ENCODE results near the gene UBE2L5.

UBE2L5 gene

GRCh38 chr13:30400376-30400775 is 21.9 kb upstream of the UBE2L5 start:
- Histone ChIP-seq H3K79me2 (ENCODE audit: insufficient read depth, low read length) (no peaks in the 10 kb centered on the region), H3K9ac (ENCODE audit: low read length) (no peak overlapping the region), H3K9me2 (ENCODE audit: low read depth, low read length) (no peaks in the 10 kb centered on the region), H3K9me3 (ENCODE audit: low read length) (no peaks in the 10 kb centered on the region), H2AFZ (ENCODE audit: low read length) (no peak overlapping the region), H3K4me3 (ENCODE audit: low read depth, low read length, poor library complexity, severe bottlenecking) (no peak overlapping the region), H4K20me1 (ENCODE audit: insufficient read depth, low read length) (no peaks in the 10 kb centered on the region), H3K27me3 (ENCODE audit: insufficient read depth, low read length) (no peaks in the 10 kb centered on the region), H3F3A (ENCODE audit: insufficient read depth, low read length) (peaks cover under 1% of the 10 kb centered on the region; the same call in 1 of the 2 replicates), H3K27ac (ENCODE audit: low read depth, low read length, poor library complexity, severe bottlenecking) (no peak overlapping the region), H3K4me1 (ENCODE audit: insufficient read depth, low read length, severe bottlenecking) (peaks cover 16% of the 10 kb centered on the region), H3K36me3 (ENCODE audit: insufficient read depth, low read length) (no peaks in the 10 kb centered on the region), H3K4me2 (ENCODE audit: low read length) (no peak overlapping the region)
- TF ChIP-seq, protein P1, sequence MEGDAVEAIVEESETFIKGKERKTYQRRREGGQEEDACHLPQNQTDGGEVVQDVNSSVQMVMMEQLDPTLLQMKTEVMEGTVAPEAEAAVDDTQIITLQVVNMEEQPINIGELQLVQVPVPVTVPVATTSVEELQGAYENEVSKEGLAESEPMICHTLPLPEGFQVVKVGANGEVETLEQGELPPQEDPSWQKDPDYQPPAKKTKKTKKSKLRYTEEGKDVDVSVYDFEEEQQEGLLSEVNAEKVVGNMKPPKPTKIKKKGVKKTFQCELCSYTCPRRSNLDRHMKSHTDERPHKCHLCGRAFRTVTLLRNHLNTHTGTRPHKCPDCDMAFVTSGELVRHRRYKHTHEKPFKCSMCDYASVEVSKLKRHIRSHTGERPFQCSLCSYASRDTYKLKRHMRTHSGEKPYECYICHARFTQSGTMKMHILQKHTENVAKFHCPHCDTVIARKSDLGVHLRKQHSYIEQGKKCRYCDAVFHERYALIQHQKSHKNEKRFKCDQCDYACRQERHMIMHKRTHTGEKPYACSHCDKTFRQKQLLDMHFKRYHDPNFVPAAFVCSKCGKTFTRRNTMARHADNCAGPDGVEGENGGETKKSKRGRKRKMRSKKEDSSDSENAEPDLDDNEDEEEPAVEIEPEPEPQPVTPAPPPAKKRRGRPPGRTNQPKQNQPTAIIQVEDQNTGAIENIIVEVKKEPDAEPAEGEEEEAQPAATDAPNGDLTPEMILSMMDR (IDR thresholded peaks at IDR 0.05; ENCODE audit: low read length): no peak

DNA sequence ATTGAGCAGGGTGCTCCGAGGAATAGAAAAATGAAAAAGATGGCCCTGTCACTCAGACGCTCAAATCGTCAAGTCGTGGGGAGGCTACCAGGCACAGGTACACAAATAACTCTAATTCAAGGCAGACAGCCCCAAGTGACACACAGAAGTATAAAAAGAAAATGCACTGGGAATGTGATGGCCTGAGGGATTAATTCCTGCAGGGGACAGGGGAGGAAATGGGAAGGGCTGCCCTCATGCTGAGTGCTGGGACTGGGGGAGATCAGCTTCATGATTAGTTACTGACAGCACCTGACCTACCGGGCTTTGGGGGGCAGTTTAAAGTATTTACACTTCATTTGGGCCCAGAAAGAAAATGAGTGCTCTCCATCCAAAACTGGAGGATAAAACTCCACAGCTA is 20.9 kb upstream of the UBE2L5 start:
- Histone ChIP-seq H3K9me3 (ENCODE audit: low read length) (no peaks in the 10 kb centered on the region), H4K20me1 (ENCODE audit: insufficient read depth, low read length) (no peaks in the 10 kb centered on the region), H3K9me2 (ENCODE audit: low read depth, low read length) (no peaks in the 10 kb centered on the region), H3K4me1 (ENCODE audit: insufficient read depth, low read length, severe bottlenecking) (peaks cover 16% of the 10 kb centered on the region), H3K9ac (ENCODE audit: low read length) (no peak overlapping the region), H3K4me2 (ENCODE audit: low read length) (no peak overlapping the region), H3F3A (ENCODE audit: insufficient read depth, low read length) (peaks cover 3% of the 10 kb centered on the region; the same call in 1 of the 2 replicates), H2AFZ (ENCODE audit: low read length) (no peak overlapping the region), H3K27me3 (ENCODE audit: insufficient read depth, low read length) (no peaks in the 10 kb centered on the region), H3K27ac (ENCODE audit: low read depth, low read length, poor library complexity, severe bottlenecking) (no peak overlapping the region), H3K4me3 (ENCODE audit: low read depth, low read length, poor library complexity, severe bottlenecking) (no peak overlapping the region), H3K36me3 (ENCODE audit: insufficient read depth, low read length) (no peaks in the 10 kb centered on the region), H3K79me2 (ENCODE audit: insufficient read depth, low read length) (no peaks in the 10 kb centered on the region)
- no peak for TF ChIP-seq EZH2 (IDR thresholded peaks at IDR 0.05; ENCODE audit: borderline replicate concordance, low read length)
- TF ChIP-seq, protein P1 (IDR thresholded peaks at IDR 0.05; ENCODE audit: low read length): no peak

GRCh38 chr13:30403456-30403855 is 18.8 kb upstream of the UBE2L5 start:
- Histone ChIP-seq H3K9ac (ENCODE audit: low read length) (no peak overlapping the region), H3K4me1 (ENCODE audit: insufficient read depth, low read length, severe bottlenecking) (peaks cover 29% of the 10 kb centered on the region), H2AFZ (ENCODE audit: low read length) (no peak overlapping the region), H3K27me3 (ENCODE audit: insufficient read depth, low read length) (no peaks in the 10 kb centered on the region), H3F3A (ENCODE audit: insufficient read depth, low read length) (peaks cover 3% of the 10 kb centered on the region; the same call in 1 of the 2 replicates), H3K79me2 (ENCODE audit: insufficient read depth, low read length) (no peaks in the 10 kb centered on the region), H3K4me3 (ENCODE audit: low read depth, low read length, poor library complexity, severe bottlenecking) (no peak overlapping the region), H3K27ac (ENCODE audit: low read depth, low read length, poor library complexity, severe bottlenecking) (no peak overlapping the region), H3K4me2 (ENCODE audit: low read length) (no peak overlapping the region), H3K9me2 (ENCODE audit: low read depth, low read length) (no peaks in the 10 kb centered on the region), H4K20me1 (ENCODE audit: insufficient read depth, low read length) (no peaks in the 10 kb centered on the region), H3K9me3 (ENCODE audit: low read length) (no peaks in the 10 kb centered on the region), H3K36me3 (ENCODE audit: insufficient read depth, low read length) (no peaks in the 10 kb centered on the region)
- TF ChIP-seq EZH2 (IDR thresholded peaks at IDR 0.05; ENCODE audit: borderline replicate concordance, low read length): no peak
- TF ChIP-seq, protein P1 (IDR thresholded peaks at IDR 0.05; ENCODE audit: low read length): no peak

Data from OCI-LY1 (cell line).